Tibial nerve (tissue), 3 donors: ENCODE measurements around the gene MPRIP.

Source experiments
- CTCF ChIP-seq, 5 experiments: fragments of 200-600 bp in 3 of 5; fragments of 450-650 bp in 2 of 5; sonication (generic) in 3 of 5; IDR thresholded peaks; one replicate each; pipeline ENCODE4 v1.5.1; 2016 to 2019; ENCODE audit warnings: antibody characterized with exemption in 5 of 5, mild to moderate bottlenecking in 3 of 5, moderate library complexity in 2 of 5
- POLR2A ChIP-seq, 2 donors: fragments of 450-650 bp; IDR thresholded peaks; one replicate each; pipeline ENCODE4 v1.6.1; 2017; ENCODE audit warnings: antibody characterized with exemption in 2 of 2, mild to moderate bottlenecking in 2 of 2, moderate library complexity in 2 of 2

DNA sequence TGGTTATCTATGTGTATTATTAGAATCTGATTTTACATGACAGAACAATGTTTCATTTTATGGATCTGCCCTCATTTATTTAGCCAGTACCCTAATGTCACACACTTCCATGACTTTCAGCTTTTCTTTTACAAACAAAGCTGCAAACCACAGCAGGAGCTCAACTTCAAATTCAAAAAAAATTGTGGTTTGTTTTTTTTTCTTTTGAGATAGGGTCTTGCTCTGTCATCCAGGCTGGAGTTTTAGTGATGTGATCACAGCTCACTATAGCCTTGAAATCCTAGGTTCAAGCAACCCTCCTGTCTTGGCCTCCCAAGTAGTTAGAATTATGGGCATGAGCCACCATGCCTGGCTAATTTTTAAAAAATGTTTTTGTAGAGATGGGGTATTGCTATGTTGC lies 8.2 kb upstream of the MPRIP start:
- TF ChIP-seq POLR2A (IDR thresholded peaks at IDR 0.05) (no peak), CTCF (IDR thresholded peaks at IDR 0.05) (no peak)
